ENCODE results near the gene STK32C. TPM values are rescaled to one million over a fixed set of nuclear protein-coding genes. Genes with fewer than 3 reads are reported as not detected.

STK32C gene
- polyA plus RNA-seq, 2 of the 4 experiments (the other 2 are of a cell fraction), result 29.9 to 43.6 TPM

- TF ChIP-seq ZC3H11A (IDR thresholded peaks at IDR 0.05), result no peak
- no peak for TF ChIP-seq E2F6 (IDR thresholded peaks at IDR 0.05; ENCODE audit: borderline replicate concordance, low read depth)
- TF ChIP-seq EHF (CRISPR knock-in tag; IDR thresholded peaks at IDR 0.05), result no peak
- no peak for TF ChIP-seq CTCF (IDR thresholded peaks at IDR 0.05)
- TF ChIP-seq TP53 (CRISPR knock-in tag; IDR thresholded peaks at IDR 0.05), result no peak
- TF ChIP-seq EP300 (IDR thresholded peaks at IDR 0.05), result no peak
- TF ChIP-seq CBX8 (IDR thresholded peaks at IDR 0.05), result no peak
- no peak for TF ChIP-seq ATOH8 (CRISPR knock-in tag; IDR thresholded peaks at IDR 0.05; ENCODE audit: low read depth)
- no peak for TF ChIP-seq MAX (IDR thresholded peaks at IDR 0.05)
- no peak for TF ChIP-seq ESRRA (IDR thresholded peaks at IDR 0.05; ENCODE audit: borderline replicate concordance, low read length)
- TF ChIP-seq ELK1 (IDR thresholded peaks at IDR 0.05; ENCODE audit: low read depth, low read length), result no peak
- no peak for TF ChIP-seq MYC (IDR thresholded peaks at IDR 0.05; ENCODE audit: borderline replicate concordance, low read length)
- TF ChIP-seq KDM1A (IDR thresholded peaks at IDR 0.05; ENCODE audit: low read depth), result no peak
- no peak overlapping the region for H3K4me2 ChIP-seq
- DNase-seq (ENCODE audit: low read depth in 1 of 2, low spot score in 1 of 2) (no peak), ATAC-seq (no peak), FAIRE-seq (no peak)
- no peaks in the 10 kb centered on the region for H3K9me3 ChIP-seq
- POLR2A ChIA-PET, result no interaction called here
- no peak overlapping the region for H3K27ac ChIP-seq
- no peak overlapping the region for H3K4me3 ChIP-seq
- WGBS (ENCODE audit: missing lambda C conversion rate), result 97% methylated on average over 23 of the region's 23 CpGs
- no peaks in the 10 kb centered on the region for H3K4me1 ChIP-seq
- CTCF ChIA-PET, result interaction anchor here (0.6 to 1.6 kb wide), 3 partner anchors 13 to 124 kb away, joined by 3 to 9 read pairs (median 4); no protein-coding TSS in a partner anchor
These were observed 39.6 kb upstream of the STK32C start for GRCh38 chr10:132347211-132347930.

- H3K27ac ChIP-seq, result no peak overlapping the region
- WGBS (ENCODE audit: missing lambda C conversion rate), result 84% methylated on average over 9 of the region's 9 CpGs
- no peak overlapping the region for H3K4me2 ChIP-seq
- no peak for TF ChIP-seq EHMT2 (IDR thresholded peaks at IDR 0.05; ENCODE audit: low read depth)
- no peak overlapping the region for H3K4me3 ChIP-seq
- no peak for DNase-seq (ENCODE audit: low read depth in 1 of 2, low spot score in 1 of 2)
- FAIRE-seq, result no peak
- no peaks in the 10 kb centered on the region for H3K4me1 ChIP-seq
- ATAC-seq, result no peak
- ChIA-PET CTCF (no interaction called here), POLR2A (no interaction called here)
- H3K9me3 ChIP-seq, result no peaks in the 10 kb centered on the region
These were observed 39.1 kb upstream of the STK32C start for GRCh38 chr10:132346806-132347205.

- Histone ChIP-seq H3K27ac (no peak overlapping the region), H3K4me3 (no peak overlapping the region), H3K4me2 (no peak overlapping the region), H3K4me1 (no peaks in the 10 kb centered on the region), H3K9me3 (no peaks in the 10 kb centered on the region)
- no peak for FAIRE-seq
- CTCF ChIA-PET, result interaction anchor here (1.4 kb wide), 1 partner anchor 122 kb away, joined by 4 read pairs; no protein-coding TSS in a partner anchor
- TF ChIP-seq ESRRA (IDR thresholded peaks at IDR 0.05; ENCODE audit: borderline replicate concordance, low read length) (no peak), MAZ (IDR thresholded peaks at IDR 0.05; ENCODE audit: borderline replicate concordance, low read depth, low read length) (no peak), KDM1A (IDR thresholded peaks at IDR 0.05; ENCODE audit: low read depth) (no peak), HES2 (IDR thresholded peaks at IDR 0.05) (no peak), RAD21 (conservative IDR thresholded peaks at IDR 0.05 in 1 of 2, IDR thresholded peaks at IDR 0.05 in 1 of 2) (no peak)
- no peak for DNase-seq (ENCODE audit: low read depth in 1 of 2, low spot score in 1 of 2)
- POLR2A ChIA-PET, result no interaction called here
- no peak for ATAC-seq
- WGBS (ENCODE audit: missing lambda C conversion rate), result 81% methylated on average over 7 of the region's 7 CpGs
These were observed 37.6 kb upstream of the STK32C start for GRCh38 chr10:132345345-132345744.

All from A549 (cell line).